A549 treated with AZD9567 at 1 μM for 4 hours (cell line): ENCODE measurements around the gene ADCYAP1R1. TPM values are rescaled to one million over a fixed set of nuclear protein-coding genes. Genes with fewer than 3 reads are reported as not detected.

Source experiments
- total RNA-seq: library from RNA; stranded (reverse); fragments of 200-300 nt; extraction: Qiagen RNA extraction; gene quantifications from 5 replicates; pipeline ENCODE4 v1.2.3, GENCODE V29; 2022; ENCODE audit not compliant: insufficient read depth

The ADCYAP1R1 gene
- total RNA-seq = 0.02 to 0.03 TPM (median 0.02 TPM) in 3 of 5 replicates, not detected in the others

DNA sequence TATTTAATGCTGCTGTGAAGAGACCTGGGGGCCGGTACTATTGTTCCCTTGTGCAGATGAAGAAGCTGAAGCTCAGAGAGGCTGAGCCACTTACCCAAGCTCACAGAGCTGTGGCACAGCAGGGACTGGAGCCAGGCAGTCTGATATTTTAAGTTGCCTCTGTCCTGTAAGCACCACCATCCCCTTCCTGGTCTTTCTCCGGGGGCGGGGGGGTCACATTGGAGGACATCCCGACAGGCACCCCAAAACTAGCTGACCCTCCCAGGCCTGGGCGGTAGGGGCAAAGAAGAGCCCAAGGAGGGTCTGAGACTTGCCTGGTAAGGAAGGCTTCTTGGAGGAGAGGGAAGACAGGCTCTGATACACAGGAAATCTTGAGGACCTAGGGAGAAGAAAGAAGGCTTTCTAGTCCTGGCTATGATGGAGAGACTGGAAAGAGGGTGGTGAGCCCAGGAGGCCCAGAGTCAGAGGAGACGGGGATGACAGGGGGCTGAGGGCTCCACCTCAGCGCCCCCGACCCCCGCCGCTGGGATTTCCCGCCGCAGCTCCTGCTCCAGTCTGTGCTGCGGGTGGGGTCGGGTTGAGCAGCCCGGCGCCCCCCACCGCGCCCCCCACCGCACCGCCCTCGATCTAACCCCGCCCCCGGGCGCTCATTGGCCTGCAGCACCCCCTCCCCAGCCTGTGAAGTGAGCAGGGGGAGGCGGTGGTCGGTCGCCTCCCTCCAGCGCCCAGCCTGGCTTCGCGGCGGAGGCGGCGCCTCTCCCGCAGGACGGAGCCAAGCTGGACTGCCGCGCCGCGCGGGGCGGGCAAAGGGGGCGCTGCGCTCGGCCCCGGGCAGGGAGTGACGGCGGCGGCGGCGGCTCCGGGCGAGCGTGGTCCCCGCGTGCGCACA lies at the start of gene ADCYAP1R1:
Gene ADCYAP1R1, plus strand, starts transcription at position 711 of the 889 bp plus-strand sequence. CDS start 10,957 bp downstream, outside the sequence.

Other genes starting within 250 kb of the ADCYAP1R1 start
- 0.29 to 0.79 TPM (median 0.38 TPM) in 5 replicates for gene AQP1, start 140.5 kb upstream of the ADCYAP1R1 start, total RNA-seq
- not detected in 5 replicates for gene GHRHR, start 88.4 kb upstream of the ADCYAP1R1 start, total RNA-seq